COLO829 (cell line): ENCODE results near the gene CBX2.

Experiments used
- DNase-seq: peaks from one replicate; pipeline ENCODE4 v3.0.0; 2012; ENCODE audit warnings: low spot score

The CBX2 gene

GRCh38 chr17:79799538-79800324 lies 21.8 kb downstream of the CBX2 start:
- DNase-seq = no peak

GRCh38 chr17:79800325-79801155 lies 22.6 kb downstream of the CBX2 start:
- DNase-seq = no peak

GRCh38 chr17:79801156-79802038 lies 23.4 kb downstream of the CBX2 start:
- no peak for DNase-seq

GRCh38 chr17:79802039-79802735 lies 24.2 kb downstream of the CBX2 start:
- DNase-seq = no peak

GRCh38 chr17:79802736-79803420 lies 24.9 kb downstream of the CBX2 start:
- no peak for DNase-seq

GRCh38 chr17:79803421-79803996 lies 25.6 kb downstream of the CBX2 start:
- no peak for DNase-seq

GRCh38 chr17:79803997-79804855 lies 26.3 kb downstream of the CBX2 start:
- no peak for DNase-seq

GRCh38 chr17:79804856-79805696 lies 27.1 kb downstream of the CBX2 start:
- DNase-seq = no peak

- no peak for DNase-seq
Observed at GRCh38 chr17:79806446-79806760, 28.5 kb downstream of the CBX2 start.

GRCh38 chr17:79806863-79807720 lies 29.1 kb downstream of the CBX2 start:
- DNase-seq = no peak

- DNase-seq = peak; percentile 48
Observed at GRCh38 chr17:79808763-79809529, 31.0 kb downstream of the CBX2 start.

- no peak for DNase-seq
Observed at GRCh38 chr17:79809530-79810129, 31.7 kb downstream of the CBX2 start.

- peak; percentile 90 for DNase-seq
Observed at GRCh38 chr17:79810130-79811010, 32.4 kb downstream of the CBX2 start.

- DNase-seq = peak; percentile 53
Observed at GRCh38 chr17:79811011-79811867, 33.3 kb downstream of the CBX2 start.

GRCh38 chr17:79811868-79812352 lies 34.0 kb downstream of the CBX2 start:
- DNase-seq = no peak
